COLO829 (cell line): ENCODE results near the gene CA4.
"Not testable (repeated sequence)": the region's sequence is repeated elsewhere in the genome, so short reads cannot be mapped to it uniquely, and the experiment has no call there.

Source experiments
- DNase-seq: peaks from one replicate; pipeline ENCODE4 v3.0.0; 2012; ENCODE audit warnings: low spot score

Gene CA4

GRCh38 chr17:60155815-60156214, 6.0 kb downstream of the CA4 start:
- no peak for DNase-seq

DNA sequence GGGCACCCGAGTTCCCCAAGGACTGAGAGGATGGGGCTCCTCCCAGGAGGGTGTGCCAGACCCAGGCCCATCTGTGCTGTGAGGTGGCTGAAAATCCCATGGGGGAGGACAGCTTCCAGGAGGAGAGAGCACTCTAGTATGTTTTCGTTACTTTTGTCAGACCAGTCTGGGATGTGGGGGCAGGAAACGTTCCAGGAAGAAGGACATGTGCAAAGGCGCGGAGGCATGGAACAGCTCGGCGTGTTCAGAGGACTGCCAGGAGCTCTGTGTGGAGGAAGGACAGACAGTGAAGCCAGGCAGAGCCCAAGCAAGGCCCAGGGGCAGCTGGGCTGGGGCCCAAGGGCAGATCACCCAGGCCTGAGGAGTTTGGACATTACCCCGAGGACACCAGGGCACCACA, 7.0 kb downstream of the CA4 start:
- no peak for DNase-seq

DNA sequence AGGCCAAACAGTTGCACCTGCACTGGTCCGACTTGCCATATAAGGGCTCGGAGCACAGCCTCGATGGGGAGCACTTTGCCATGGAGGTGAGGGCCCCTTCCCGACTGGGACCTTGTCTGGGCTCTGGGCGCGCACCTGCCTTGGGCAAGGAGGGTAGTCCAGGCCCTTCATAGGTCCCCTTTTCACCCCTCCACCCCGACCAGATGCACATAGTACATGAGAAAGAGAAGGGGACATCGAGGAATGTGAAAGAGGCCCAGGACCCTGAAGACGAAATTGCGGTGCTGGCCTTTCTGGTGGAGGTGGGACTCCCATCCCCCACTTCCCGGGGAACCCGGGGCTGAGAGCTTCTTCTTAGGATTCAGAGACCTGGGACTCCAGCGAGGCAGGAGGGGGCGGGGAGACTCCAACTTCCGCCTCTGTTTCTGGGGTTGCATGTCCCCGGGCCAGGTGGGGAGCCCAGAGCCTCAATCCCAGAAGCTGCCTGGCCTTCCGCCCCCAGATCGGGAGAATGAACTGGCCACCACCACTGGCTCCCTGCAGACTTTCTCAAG, 7.8 kb downstream of the CA4 start:
- no peak for DNase-seq

DNA sequence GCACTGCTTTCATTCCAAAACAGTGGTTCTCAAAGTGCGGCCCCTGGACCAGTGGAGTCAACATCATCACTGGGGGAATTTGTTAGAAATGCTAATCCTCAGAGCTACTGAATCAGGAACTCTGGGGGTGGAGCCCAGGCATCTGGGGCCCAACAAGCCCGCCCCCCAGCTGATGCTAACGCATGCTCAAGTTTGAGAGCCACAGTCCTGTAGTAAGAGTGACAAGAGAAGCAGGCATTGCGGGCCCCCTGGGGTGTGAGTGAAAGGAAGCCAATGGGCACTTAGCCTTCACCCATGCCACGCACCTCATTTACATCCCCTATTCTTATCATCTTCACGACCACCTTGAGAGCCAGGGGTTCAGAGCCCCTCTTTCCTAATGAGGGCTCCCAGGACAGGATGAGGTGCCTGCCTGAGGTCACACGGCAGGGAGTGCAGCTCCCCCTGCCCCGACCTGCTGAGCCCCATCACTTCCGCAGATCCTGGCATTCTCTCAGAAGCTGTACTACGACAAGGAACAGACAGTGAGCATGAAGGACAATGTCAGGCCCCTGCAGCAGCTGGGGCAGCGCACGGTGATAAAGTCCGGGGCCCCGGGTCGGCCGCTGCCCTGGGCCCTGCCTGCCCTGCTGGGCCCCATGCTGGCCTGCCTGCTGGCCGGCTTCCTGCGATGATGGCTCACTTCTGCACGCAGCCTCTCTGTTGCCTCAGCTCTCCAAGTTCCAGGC, 9.1 kb downstream of the CA4 start:
- no peak for DNase-seq

GRCh38 chr17:60159479-60159866, 9.7 kb downstream of the CA4 start:
- no peak for DNase-seq

GRCh38 chr17:60160829-60161501, 11.2 kb downstream of the CA4 start:
- DNase-seq: no peak

- no peak for DNase-seq
Measured at GRCh38 chr17:60161598-60162330, 12.0 kb downstream of the CA4 start.

- DNase-seq: no peak
Measured at GRCh38 chr17:60163108-60163784, 13.5 kb downstream of the CA4 start.

GRCh38 chr17:60164164-60164563, 14.4 kb downstream of the CA4 start:
- DNase-seq: no peak

GRCh38 chr17:60164697-60165096, 14.9 kb downstream of the CA4 start:
- DNase-seq: no peak

GRCh38 chr17:60165223-60165622, 15.4 kb downstream of the CA4 start:
- DNase-seq: no peak

- DNase-seq: no peak
Measured at GRCh38 chr17:60165971-60166370, 16.2 kb downstream of the CA4 start.

DNA sequence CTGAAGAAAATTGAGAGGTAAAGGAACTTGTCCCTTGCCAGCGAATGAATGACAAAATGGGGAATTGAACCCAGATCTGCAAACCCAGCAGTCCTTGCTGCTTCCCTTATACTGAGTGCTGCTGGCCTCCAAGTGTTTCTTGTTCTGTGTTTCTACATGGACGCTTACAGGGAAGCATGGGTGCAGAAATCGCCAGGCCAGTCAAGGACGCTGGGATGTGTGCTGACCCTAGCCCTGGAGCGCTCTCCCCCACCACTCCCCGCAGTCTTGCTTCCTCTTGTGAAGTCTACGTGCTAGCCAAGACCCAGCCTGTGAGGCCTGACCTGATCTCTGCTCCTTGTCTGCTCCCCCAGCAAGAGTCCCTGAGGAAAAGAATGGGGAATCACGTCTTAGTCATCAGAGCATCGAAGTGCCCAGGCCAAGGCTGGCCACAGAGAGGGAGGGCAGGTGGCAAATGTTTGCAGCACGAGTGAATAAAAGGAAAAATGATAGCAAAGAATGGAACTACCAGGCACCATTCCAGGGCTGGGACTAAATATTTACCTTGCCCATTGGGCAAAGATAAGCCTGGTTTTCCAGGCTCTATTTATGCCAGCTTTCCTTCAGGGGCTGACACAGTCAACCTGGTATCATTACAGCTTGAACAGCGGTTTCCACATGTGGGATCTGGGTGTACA, 17.4 kb downstream of the CA4 start:
- DNase-seq: no peak

- no peak for DNase-seq
Measured at GRCh38 chr17:60168654-60169053, 18.9 kb downstream of the CA4 start.

DNA sequence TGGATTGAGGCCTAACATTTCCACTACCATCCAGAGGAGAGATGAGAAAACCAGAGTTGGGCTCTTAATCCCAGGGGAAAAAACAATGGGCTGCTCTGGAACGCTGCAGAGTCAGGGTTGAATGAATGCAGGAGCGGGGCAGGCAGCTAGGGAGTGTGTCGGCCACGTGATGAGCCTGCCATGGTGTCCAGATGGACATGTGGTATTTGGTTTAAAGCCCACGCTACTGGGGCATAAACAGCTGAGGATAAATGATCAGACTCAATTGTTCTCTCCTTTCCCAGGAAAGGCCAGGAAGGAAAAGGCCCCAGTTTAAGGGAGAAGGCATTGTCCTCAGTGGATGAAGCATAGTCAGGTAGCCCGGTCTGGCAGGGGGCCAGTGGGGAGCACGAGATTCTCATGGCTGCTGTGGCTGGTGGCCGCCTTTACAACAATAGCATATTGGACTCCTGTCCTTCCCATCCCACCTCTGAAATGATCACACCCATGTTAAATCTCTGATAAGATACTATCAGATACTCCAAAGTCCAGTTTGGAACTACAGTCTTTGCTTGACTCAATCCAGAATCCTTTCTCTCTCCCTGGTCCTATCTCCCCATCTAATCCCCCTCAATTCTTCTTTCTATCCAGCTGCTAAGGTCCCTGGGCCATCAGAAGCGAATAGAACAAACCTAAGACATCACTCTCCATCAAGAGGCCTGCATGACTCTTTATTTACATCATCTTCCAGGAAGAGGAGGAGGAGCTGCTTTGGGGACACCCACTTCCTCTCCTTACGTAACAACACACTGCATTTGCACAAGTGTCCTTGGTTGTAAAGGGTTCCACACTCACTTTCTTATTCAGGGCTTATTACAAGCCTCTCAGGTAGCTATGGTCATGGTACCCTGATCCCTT, 20.4 kb downstream of the CA4 start:
- DNase-seq: no peak

GRCh38 chr17:60170835-60171752, 21.3 kb downstream of the CA4 start:
- no peak for DNase-seq

DNA sequence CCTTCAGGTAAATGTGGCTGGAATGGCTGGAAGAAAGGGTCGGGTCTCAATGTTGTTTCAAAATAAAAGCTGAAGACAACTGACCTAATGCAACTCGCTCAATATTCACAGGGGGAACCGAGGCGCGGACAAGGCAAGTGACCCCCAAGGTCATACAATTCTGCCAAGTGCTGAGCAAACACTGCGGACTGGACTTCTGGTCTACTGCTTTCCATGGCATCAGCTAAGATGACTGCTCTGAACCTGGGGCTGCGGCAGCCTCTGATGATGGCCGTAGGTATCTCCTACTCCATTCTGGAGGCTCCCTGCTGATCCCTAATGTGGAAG, 21.9 kb downstream of the CA4 start:
- no peak for DNase-seq

- peak; percentile 25 for DNase-seq
Measured at GRCh38 chr17:60173304-60173819, 23.6 kb downstream of the CA4 start.

DNA sequence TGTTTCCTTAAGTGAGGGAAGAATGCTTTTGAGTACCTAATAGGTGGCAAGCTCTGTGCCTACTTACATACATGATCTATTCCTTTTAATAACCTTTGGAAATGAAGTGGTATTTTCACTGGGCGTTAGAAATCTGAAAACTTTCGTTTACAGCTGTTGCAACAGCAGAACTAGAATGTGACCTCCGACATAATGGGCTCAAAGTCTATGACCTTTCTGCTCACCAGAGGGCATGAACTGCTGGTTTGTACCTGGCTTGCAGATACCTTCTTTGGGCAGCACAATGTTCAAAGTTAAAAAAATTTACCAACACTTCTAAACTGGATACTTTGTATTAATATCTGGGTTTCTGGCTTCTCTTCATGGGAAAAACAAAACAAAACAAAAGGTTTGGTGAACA, 24.3 kb downstream of the CA4 start:
- DNase-seq: no peak

GRCh38 chr17:60174767-60175166, 25.0 kb downstream of the CA4 start:
- DNase-seq: not testable (repeated sequence)
